Panc1 (cell line): Measurements from ENCODE around the gene SRC. TPM values are rescaled to one million over a fixed set of nuclear protein-coding genes. Genes with fewer than 3 reads are reported as not detected.

Experiments used
- ATAC-seq: fragments of 200-7000 bp; cut with Tn5 transposase; 2 replicates; pipeline ENCODE4 v1.9.1; 2020; ENCODE audit warnings: mild to moderate bottlenecking, moderate library complexity
- BruUV-seq: library from RNA; stranded (reverse); fragments of 400-500 nt; replicated peaks from 2 replicates; lab custom pipeline; 2021; lab: Mats Ljungman, UMichigan
- CTCF ChIA-PET: fragments of 300-600 bp; sonication (Branson Sonifier 250); formaldehyde crosslinking; loops from one replicate; lab custom pipeline; 2022; ENCODE audit warnings: antibody characterized with exemption; lab: Charles Lee
- POLR2A ChIA-PET: fragments of 300-600 bp; sonication (Branson Sonifier 250); formaldehyde crosslinking; loops from one replicate; lab custom pipeline; 2022; ENCODE audit warnings: antibody characterized with exemption; lab: Charles Lee
- DNase-seq: peaks from one replicate; pipeline ENCODE4 v3.0.0-alpha.2; 2010; ENCODE audit warnings: low read depth, low spot score
- H3K27ac ChIP-seq: 2 replicates; pipeline ENCODE4 v1.5.1; 2011; ENCODE audit warnings: mild to moderate bottlenecking, low read length, inconsistent platforms
- H3K27me3 ChIP-seq: fragments of 200-500 bp; sonication (Bioruptor generic); 2 replicates; pipeline ENCODE4 v1.6.0; 2014; ENCODE audit warnings: low read length, inconsistent platforms; ENCODE audit not compliant: control insufficient read depth, insufficient read depth
- H3K36me3 ChIP-seq: fragments of 200-500 bp; sonication (Bioruptor generic); 2 replicates; pipeline ENCODE4 v1.5.1; 2014; ENCODE audit warnings: inconsistent platforms, mild to moderate bottlenecking, low read length, moderate library complexity; ENCODE audit not compliant: control insufficient read depth, insufficient read depth
- H3K4me1 ChIP-seq: 2 replicates; pipeline ENCODE4 v1.5.1; 2011; ENCODE audit warnings: inconsistent platforms, mild to moderate bottlenecking, low read length, moderate library complexity; ENCODE audit not compliant: control insufficient read depth, insufficient read depth
- H3K4me3 ChIP-seq, 2 experiments: 2 replicates each; pipeline ENCODE4 v1.5.1; 2011 to 2012; ENCODE audit warnings: low read depth in 2 of 2, low read length in 2 of 2, mild to moderate bottlenecking in 2 of 2, inconsistent platforms in 1 of 2, moderate library complexity in 1 of 2
- H3K9me3 ChIP-seq: fragments of 200-500 bp; sonication (Bioruptor generic); 2 replicates; pipeline ENCODE4 v1.5.1; 2014; ENCODE audit warnings: low read depth, mild to moderate bottlenecking, inconsistent platforms, low read length, moderate library complexity; ENCODE audit not compliant: control insufficient read depth, insufficient read depth
- CTCF ChIP-seq: fragments of 450-650 bp; IDR thresholded peaks from 2 replicates; pipeline ENCODE4 v1.5.1; 2017; ENCODE audit warnings: mild to moderate bottlenecking
- POLR2AphosphoS5 ChIP-seq: IDR thresholded peaks from 2 replicates; pipeline ENCODE4 v1.6.1; 2012; ENCODE audit warnings: mild to moderate bottlenecking, low read depth, low read length, moderate library complexity
- REST ChIP-seq, 2 experiments: IDR thresholded peaks; 2 replicates each; pipeline ENCODE4 v1.6.1; 2011 to 2012; ENCODE audit warnings: low read depth in 2 of 2, control low read depth in 1 of 2, low read length in 1 of 2, mild to moderate bottlenecking in 1 of 2, moderate library complexity in 1 of 2; ENCODE audit not compliant: insufficient read depth in 1 of 2
- SIN3A ChIP-seq: IDR thresholded peaks from 2 replicates; pipeline ENCODE4 v1.6.1; 2012; ENCODE audit warnings: low read depth, mild to moderate bottlenecking, low read length, moderate library complexity, borderline replicate concordance; ENCODE audit not compliant: insufficient read depth
- TCF7L2 ChIP-seq: IDR thresholded peaks from 2 replicates; pipeline ENCODE4 v1.6.1; 2011; ENCODE audit warnings: mild to moderate bottlenecking, low read depth, low read length, inconsistent platforms
- in situ Hi-C: cut with HindIII; loops from 2 replicates; pipeline ENCODE4 v1.10.0; 2016; ENCODE audit warnings: low sequenced_read_pairs, low pct_unique_long_range_greater_than_20kb
- intact Hi-C: fragments of 100-400 bp; cut with micrococcal nuclease; formaldehyde crosslinking; loops from one replicate; pipeline ENCODE4 v1.10.0; 2022; ENCODE audit not compliant: unreplicated experiment
- total RNA-seq: library from RNA; stranded (reverse); gene quantifications from one replicate; pipeline ENCODE4 v1.2.1, GENCODE V29; 2021; ENCODE audit not compliant: unreplicated experiment

SRC gene
- total RNA-seq, 1 experiment from 2014 or later, result 24.9 TPM

- no peaks in the 10 kb centered on the region for H3K36me3 ChIP-seq
- no peaks in the 10 kb centered on the region for H3K4me1 ChIP-seq
- no peak overlapping the region for H3K4me3 ChIP-seq
- ATAC-seq, result no peak
- in situ Hi-C loops (no loop called here), intact Hi-C loops (no loop called here)
- DNase-seq, result no peak
- ChIA-PET CTCF (interaction anchor here (0.6 kb wide), 1 partner anchor 89 kb away, joined by 5 read pairs; no protein-coding TSS in a partner anchor), POLR2A (no interaction called here)
- TF ChIP-seq POLR2AphosphoS5, result no peak
- TF ChIP-seq SIN3A, result no peak
- no peak for TF ChIP-seq TCF7L2
- TF ChIP-seq CTCF, result no peak
- TF ChIP-seq REST (IDR thresholded peaks at IDR 0.05; ENCODE audit: insufficient read depth in 1 of 2, low read depth in 2 of 2, low read length in 1 of 2), result no peak
- no peak overlapping the region for H3K27ac ChIP-seq
- no peaks in the 10 kb centered on the region for H3K27me3 ChIP-seq
- BruUV-seq, result no TSS peak
- H3K9me3 ChIP-seq, result no peaks in the 10 kb centered on the region
These were observed 9.6 kb downstream of the SRC start for GRCh38 chr20:37355252-37356180.

- intact Hi-C loops (no loop called here), in situ Hi-C loops (no loop called here)
- H3K36me3 ChIP-seq, result no peaks in the 10 kb centered on the region
These were observed 10.4 kb downstream of the SRC start for GRCh38 chr20:37356387-37356786.

More at GRCh38 chr20:37356387-37356786, 10.4 kb downstream of the SRC start:
- DNase-seq (no peak), ATAC-seq (no peak)
- Histone ChIP-seq H3K9me3 (no peaks in the 10 kb centered on the region), H3K4me1 (no peaks in the 10 kb centered on the region), H3K27ac (no peak overlapping the region), H3K27me3 (no peaks in the 10 kb centered on the region), H3K4me3 (no peak overlapping the region)
- ChIA-PET POLR2A (no interaction called here), CTCF (no interaction called here)
- BruUV-seq, result no TSS peak
- TF ChIP-seq SIN3A (no peak), REST (IDR thresholded peaks at IDR 0.05; ENCODE audit: insufficient read depth in 1 of 2, low read depth in 2 of 2, low read length in 1 of 2) (no peak), TCF7L2 (no peak), CTCF (no peak), POLR2AphosphoS5 (no peak)
